Retinal pigment epithelial cell (primary cell): ENCODE data around the gene BBS7.

ENCODE experiments used
- DNase-seq: peaks from one replicate; pipeline ENCODE4 v3.0.0-alpha.2; 2010; ENCODE audit warnings: low read depth
- H3K4me3 ChIP-seq: 2 replicates; pipeline ENCODE4 v1.5.1; 2011; ENCODE audit warnings: mild to moderate bottlenecking, low read length, control low read depth, moderate library complexity
- CTCF ChIP-seq: conservative IDR thresholded peaks from 2 replicates; pipeline ENCODE4 v1.5.1; 2011; ENCODE audit warnings: low read depth, low read length, control low read depth, inconsistent platforms

The BBS7 gene

DNA sequence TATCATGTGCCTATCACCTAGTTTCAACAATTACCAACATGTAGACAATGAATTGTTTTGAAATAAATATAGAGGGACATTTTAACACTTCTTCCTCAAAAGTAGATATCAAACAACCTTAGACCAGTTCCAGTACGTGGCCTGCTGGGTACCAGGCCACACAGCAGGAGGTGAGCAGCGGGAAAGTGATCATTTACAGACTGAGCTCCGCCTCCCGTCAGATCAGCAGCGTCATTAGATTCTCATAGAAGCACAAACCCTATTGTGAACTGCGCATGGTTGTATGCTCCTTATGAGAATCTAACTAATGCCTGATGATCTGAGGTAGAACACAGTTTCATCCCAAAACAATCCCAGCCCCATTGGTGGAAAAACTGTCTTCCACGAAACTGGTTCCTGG is 6.5 kb downstream of the BBS7 start:
- H3K4me3 ChIP-seq, result no peak overlapping the region
- DNase-seq, result no peak
- no peak for TF ChIP-seq CTCF

GRCh38 chr4:121861426-121861825 is 8.8 kb downstream of the BBS7 start:
- no peak for DNase-seq
- TF ChIP-seq CTCF, result no peak
- no peak overlapping the region for H3K4me3 ChIP-seq

GRCh38 chr4:121860121-121860520 is 10.2 kb downstream of the BBS7 start:
- DNase-seq, result no peak
- TF ChIP-seq CTCF, result no peak
- H3K4me3 ChIP-seq, result no peak overlapping the region

- no peak overlapping the region for H3K4me3 ChIP-seq
- TF ChIP-seq CTCF, result no peak
These were observed 18.9 kb downstream of the BBS7 start for GRCh38 chr4:121851354-121851753.

DNA sequence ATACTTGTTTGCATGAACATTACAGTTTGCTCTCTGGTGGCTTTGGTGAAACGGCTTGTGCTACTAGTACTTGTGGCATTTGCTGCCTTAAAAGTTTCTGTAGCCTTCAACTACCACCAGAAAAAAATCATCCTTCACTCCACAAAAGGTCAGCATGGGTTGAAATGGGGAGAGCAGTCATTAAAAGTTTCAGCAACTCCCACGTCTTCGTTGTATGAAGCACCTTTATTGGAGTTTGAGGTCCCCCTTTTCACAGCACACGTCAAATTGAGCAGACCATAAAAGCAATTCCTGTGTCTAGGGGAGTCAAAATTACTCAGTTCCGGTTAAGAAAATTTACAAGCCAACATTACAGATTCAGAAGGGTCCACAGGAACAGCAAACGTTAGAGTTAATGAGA is 23.6 kb downstream of the BBS7 start:
- DNase-seq, result no peak
- no peak for TF ChIP-seq CTCF
- no peak overlapping the region for H3K4me3 ChIP-seq

More at GRCh38 chr4:121851354-121851753, 18.9 kb downstream of the BBS7 start:
- DNase-seq, result no peak

- H3K4me3 ChIP-seq, result no peak overlapping the region
- TF ChIP-seq CTCF, result no peak
- DNase-seq, result no peak
These were observed 27.4 kb downstream of the BBS7 start for GRCh38 chr4:121842862-121843261.

GRCh38 chr4:121838136-121838535 is 32.1 kb downstream of the BBS7 start:
- DNase-seq, result no peak
- H3K4me3 ChIP-seq, result no peak overlapping the region
- TF ChIP-seq CTCF, result no peak
